ENCODE measurements around the gene TOR1B.

DNA sequence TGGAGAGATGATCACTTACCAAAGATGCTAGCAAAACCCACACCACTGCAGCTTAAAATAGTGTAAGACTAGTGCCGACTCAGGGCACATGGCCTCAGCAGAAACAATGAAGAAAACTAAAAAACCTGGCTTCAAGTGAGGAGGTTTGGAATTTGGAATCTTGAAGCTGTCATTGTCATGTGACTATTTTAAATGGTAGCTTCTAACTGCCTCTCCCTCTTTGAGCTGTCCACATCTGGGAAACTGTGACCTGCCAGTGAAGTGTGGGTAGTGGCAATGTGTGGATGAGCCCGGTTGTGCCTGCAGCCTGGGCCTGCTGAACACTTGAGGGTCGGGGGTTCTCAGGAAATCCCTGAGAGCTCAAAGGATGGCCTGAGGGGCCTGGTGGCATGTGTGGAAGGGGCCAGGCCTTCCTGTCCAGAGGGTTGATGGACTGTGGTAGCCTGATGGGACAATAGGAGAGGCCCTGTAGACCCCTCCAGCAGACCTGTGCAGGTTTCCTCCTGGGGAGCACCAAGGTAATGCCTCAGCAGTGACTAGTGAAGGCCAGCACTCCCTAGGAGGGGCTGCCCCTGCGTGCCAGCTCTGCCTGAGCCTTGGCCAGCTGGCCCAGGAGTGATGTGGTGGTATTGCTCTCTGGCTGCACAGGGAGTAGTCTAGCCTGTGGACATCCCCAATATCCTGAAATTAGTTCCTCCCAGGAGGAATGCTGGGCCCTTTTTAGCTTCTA lies 45.9 kb downstream of the TOR1B start:
- TF ChIP-seq, protein P1, sequence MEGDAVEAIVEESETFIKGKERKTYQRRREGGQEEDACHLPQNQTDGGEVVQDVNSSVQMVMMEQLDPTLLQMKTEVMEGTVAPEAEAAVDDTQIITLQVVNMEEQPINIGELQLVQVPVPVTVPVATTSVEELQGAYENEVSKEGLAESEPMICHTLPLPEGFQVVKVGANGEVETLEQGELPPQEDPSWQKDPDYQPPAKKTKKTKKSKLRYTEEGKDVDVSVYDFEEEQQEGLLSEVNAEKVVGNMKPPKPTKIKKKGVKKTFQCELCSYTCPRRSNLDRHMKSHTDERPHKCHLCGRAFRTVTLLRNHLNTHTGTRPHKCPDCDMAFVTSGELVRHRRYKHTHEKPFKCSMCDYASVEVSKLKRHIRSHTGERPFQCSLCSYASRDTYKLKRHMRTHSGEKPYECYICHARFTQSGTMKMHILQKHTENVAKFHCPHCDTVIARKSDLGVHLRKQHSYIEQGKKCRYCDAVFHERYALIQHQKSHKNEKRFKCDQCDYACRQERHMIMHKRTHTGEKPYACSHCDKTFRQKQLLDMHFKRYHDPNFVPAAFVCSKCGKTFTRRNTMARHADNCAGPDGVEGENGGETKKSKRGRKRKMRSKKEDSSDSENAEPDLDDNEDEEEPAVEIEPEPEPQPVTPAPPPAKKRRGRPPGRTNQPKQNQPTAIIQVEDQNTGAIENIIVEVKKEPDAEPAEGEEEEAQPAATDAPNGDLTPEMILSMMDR (IDR thresholded peaks at IDR 0.05; ENCODE audit: low read length), result no peak
- no peak for TF ChIP-seq EZH2 (optimal IDR thresholded peaks at IDR 0.05; ENCODE audit: low read depth, low read length)
- TF ChIP-seq EZH2phosphoT487 (IDR thresholded peaks at IDR 0.05; ENCODE audit: low read length), result no peak

Measured in MM.1S (cell line).